HepG2 (cell line): Measurements from ENCODE around the gene ATP6V0A1. TPM values are rescaled to one million over a fixed set of nuclear protein-coding genes. Genes with fewer than 3 reads are reported as not detected.
A peak's percentile ranks its signal among the peaks of the same experiment; 100 is the strongest.

Experiments
- ATF3 ChIP-seq: sonication (generic); formaldehyde crosslinking; IDR thresholded peaks from 2 replicates; pipeline ENCODE4 v1.4.0; 2020; ENCODE audit warnings: missing genetic modification reagents
- CBX1 ChIP-seq: IDR thresholded peaks from one replicate; pipeline ENCODE4 v1.6.1; 2016; ENCODE audit warnings: antibody characterized with exemption, low read depth
- CBX5 ChIP-seq: sonication (generic); formaldehyde crosslinking; IDR thresholded peaks from 2 replicates; pipeline ENCODE4 v1.4.0; 2020; ENCODE audit warnings: missing genetic modification reagents, borderline replicate concordance
- GZF1 ChIP-seq: sonication (generic); formaldehyde crosslinking; IDR thresholded peaks from 2 replicates; pipeline ENCODE4 v1.5.1; 2020; ENCODE audit warnings: mild to moderate bottlenecking, missing genetic modification reagents
- MBD4 ChIP-seq: IDR thresholded peaks from 2 replicates; pipeline ENCODE4 v1.6.1; 2012; ENCODE audit warnings: low read length, inconsistent platforms, borderline replicate concordance
- MTA1 ChIP-seq: sonication (generic); formaldehyde crosslinking; IDR thresholded peaks from 2 replicates; pipeline ENCODE4 v1.4.0; 2020; ENCODE audit warnings: missing genetic modification reagents, mild to moderate bottlenecking, borderline replicate concordance
- NAIF1 ChIP-seq: sonication (generic); formaldehyde crosslinking; IDR thresholded peaks from 2 replicates; pipeline ENCODE4 v1.5.0; 2020; ENCODE audit warnings: mild to moderate bottlenecking, missing genetic modification reagents, borderline replicate concordance
- NFATC3 ChIP-seq: sonication (generic); formaldehyde crosslinking; IDR thresholded peaks from 2 replicates; pipeline ENCODE4 v1.5.1; 2020; ENCODE audit warnings: mild to moderate bottlenecking, missing genetic modification reagents
- UBTF ChIP-seq: sonication (generic); formaldehyde crosslinking; IDR thresholded peaks from 2 replicates; pipeline ENCODE4 v1.4.0; 2020; ENCODE audit warnings: mild to moderate bottlenecking, missing genetic modification reagents
- ZC3H13 ChIP-seq: sonication (generic); formaldehyde crosslinking; IDR thresholded peaks from 2 replicates; pipeline ENCODE4 v1.8.1; 2023; ENCODE audit warnings: mild to moderate bottlenecking, missing genetic modification reagents, moderate library complexity
- ZNF572 ChIP-seq: sonication (generic); formaldehyde crosslinking; IDR thresholded peaks from 2 replicates; pipeline ENCODE4 v1.5.1; 2020; ENCODE audit warnings: mild to moderate bottlenecking, missing genetic modification reagents
- ZNF598 ChIP-seq: sonication (generic); formaldehyde crosslinking; IDR thresholded peaks from 2 replicates; pipeline ENCODE4 v1.5.1; 2020; ENCODE audit warnings: mild to moderate bottlenecking, missing genetic modification reagents, borderline replicate concordance
- ZNF792 ChIP-seq: IDR thresholded peaks from 2 replicates; pipeline ENCODE4 v1.6.1; 2016
- ZNF816 ChIP-seq: sonication (generic); formaldehyde crosslinking; IDR thresholded peaks from 2 replicates; pipeline ENCODE4 v1.8.0; 2022; ENCODE audit warnings: missing genetic modification reagents, mild to moderate bottlenecking, borderline replicate concordance
- polyA plus RNA-seq, 8 experiments: library from polyadenylated mRNA; depleted of rRNA in 3 of 8; stranded (reverse) in 7 of 8; unstranded in 1 of 8; fragments of >200 nt; fragmentation: Illumina TruSeq in 4 of 8; extraction: Trizol in 4 of 8; gene quantifications; 2 replicates each; pipeline versions ENCODE4 v1.2.1 to v1.2.3, GENCODE V29; 2011 to 2016; ENCODE audit warnings: low read depth in 4 of 8, missing spikeins in 1 of 8, mixed read lengths in 1 of 8; ENCODE audit not compliant: insufficient read depth in 1 of 8
- total RNA-seq, 5 experiments: library from RNA; depleted of rRNA; stranded (reverse); fragments of >200 nt; fragmentation: Illumina TruSeq; extraction: Trizol; gene quantifications; 2 replicates each; pipeline ENCODE4 v1.2.3, GENCODE V29; 2016; ENCODE audit warnings: low read depth in 1 of 5
- TF ChIP-seq, protein P1 (sequence below): sonication (generic); formaldehyde crosslinking; IDR thresholded peaks from 2 replicates; pipeline ENCODE4 v1.9.0; 2021; ENCODE audit warnings: missing genetic modification reagents, borderline replicate concordance
- TF ChIP-seq, protein P2 (sequence below): sonication (generic); formaldehyde crosslinking; IDR thresholded peaks from 2 replicates; pipeline ENCODE4 v1.4.0; 2020; ENCODE audit warnings: mild to moderate bottlenecking, missing genetic modification reagents, borderline replicate concordance

Gene ATP6V0A1
- total and polyA plus RNA-seq, 2 of the 13 experiments (the other 11 are each of a cell fraction or from before 2014, with no cell fraction given): 27.9 to 54.1 TPM

GRCh38 chr17:42536372-42537155, 77.9 kb downstream of the ATP6V0A1 start (continued):
- peak; percentile 97 for TF ChIP-seq UBTF (CRISPR knock-in tag)
- TF ChIP-seq ATF3 (CRISPR knock-in tag): no peak; the same call in 1 of the 2 replicates
- peak; percentile 62; the same call in 1 of the 2 replicates for TF ChIP-seq ZNF572
- peak; percentile 76 for TF ChIP-seq ZNF792 (CRISPR knock-in tag)
- peak; percentile 60 for TF ChIP-seq CBX1
- peak; percentile 96 for TF ChIP-seq CBX5
- 0 out of 2 replicates have a peak, but pooled peaks have one; percentile 7 for TF ChIP-seq GZF1 (CRISPR knock-in tag)
- TF ChIP-seq, protein P1, sequence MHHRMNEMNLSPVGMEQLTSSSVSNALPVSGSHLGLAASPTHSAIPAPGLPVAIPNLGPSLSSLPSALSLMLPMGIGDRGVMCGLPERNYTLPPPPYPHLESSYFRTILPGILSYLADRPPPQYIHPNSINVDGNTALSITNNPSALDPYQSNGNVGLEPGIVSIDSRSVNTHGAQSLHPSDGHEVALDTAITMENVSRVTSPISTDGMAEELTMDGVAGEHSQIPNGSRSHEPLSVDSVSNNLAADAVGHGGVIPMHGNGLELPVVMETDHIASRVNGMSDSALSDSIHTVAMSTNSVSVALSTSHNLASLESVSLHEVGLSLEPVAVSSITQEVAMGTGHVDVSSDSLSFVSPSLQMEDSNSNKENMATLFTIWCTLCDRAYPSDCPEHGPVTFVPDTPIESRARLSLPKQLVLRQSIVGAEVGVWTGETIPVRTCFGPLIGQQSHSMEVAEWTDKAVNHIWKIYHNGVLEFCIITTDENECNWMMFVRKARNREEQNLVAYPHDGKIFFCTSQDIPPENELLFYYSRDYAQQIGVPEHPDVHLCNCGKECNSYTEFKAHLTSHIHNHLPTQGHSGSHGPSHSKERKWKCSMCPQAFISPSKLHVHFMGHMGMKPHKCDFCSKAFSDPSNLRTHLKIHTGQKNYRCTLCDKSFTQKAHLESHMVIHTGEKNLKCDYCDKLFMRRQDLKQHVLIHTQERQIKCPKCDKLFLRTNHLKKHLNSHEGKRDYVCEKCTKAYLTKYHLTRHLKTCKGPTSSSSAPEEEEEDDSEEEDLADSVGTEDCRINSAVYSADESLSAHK: no peak; the same call in 1 of the 2 replicates
- no peak for TF ChIP-seq MBD4
- TF ChIP-seq NFATC3 (CRISPR knock-in tag): 0 out of 2 replicates have a peak, but pooled peaks have one; percentile 11
- peak; percentile 89; the same call in 1 of the 2 replicates for TF ChIP-seq ZNF598 (CRISPR knock-in tag)
- TF ChIP-seq MTA1 (CRISPR knock-in tag): peak; percentile 4; the same call in 1 of the 2 replicates
- TF ChIP-seq NAIF1 (CRISPR knock-in tag): no peak
- TF ChIP-seq, protein P2, sequence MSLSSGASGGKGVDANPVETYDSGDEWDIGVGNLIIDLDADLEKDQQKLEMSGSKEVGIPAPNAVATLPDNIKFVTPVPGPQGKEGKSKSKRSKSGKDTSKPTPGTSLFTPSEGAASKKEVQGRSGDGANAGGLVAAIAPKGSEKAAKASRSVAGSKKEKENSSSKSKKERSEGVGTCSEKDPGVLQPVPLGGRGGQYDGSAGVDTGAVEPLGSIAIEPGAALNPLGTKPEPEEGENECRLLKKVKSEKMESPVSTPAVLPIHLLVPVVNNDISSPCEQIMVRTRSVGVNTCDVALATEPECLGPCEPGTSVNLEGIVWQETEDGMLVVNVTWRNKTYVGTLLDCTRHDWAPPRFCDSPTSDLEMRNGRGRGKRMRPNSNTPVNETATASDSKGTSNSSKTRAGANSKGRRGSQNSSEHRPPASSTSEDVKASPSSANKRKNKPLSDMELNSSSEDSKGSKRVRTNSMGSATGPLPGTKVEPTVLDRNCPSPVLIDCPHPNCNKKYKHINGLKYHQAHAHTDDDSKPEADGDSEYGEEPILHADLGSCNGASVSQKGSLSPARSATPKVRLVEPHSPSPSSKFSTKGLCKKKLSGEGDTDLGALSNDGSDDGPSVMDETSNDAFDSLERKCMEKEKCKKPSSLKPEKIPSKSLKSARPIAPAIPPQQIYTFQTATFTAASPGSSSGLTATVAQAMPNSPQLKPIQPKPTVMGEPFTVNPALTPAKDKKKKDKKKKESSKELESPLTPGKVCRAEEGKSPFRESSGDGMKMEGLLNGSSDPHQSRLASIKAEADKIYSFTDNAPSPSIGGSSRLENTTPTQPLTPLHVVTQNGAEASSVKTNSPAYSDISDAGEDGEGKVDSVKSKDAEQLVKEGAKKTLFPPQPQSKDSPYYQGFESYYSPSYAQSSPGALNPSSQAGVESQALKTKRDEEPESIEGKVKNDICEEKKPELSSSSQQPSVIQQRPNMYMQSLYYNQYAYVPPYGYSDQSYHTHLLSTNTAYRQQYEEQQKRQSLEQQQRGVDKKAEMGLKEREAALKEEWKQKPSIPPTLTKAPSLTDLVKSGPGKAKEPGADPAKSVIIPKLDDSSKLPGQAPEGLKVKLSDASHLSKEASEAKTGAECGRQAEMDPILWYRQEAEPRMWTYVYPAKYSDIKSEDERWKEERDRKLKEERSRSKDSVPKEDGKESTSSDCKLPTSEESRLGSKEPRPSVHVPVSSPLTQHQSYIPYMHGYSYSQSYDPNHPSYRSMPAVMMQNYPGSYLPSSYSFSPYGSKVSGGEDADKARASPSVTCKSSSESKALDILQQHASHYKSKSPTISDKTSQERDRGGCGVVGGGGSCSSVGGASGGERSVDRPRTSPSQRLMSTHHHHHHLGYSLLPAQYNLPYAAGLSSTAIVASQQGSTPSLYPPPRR (CRISPR knock-in tag): peak; percentile 55; the same call in 1 of the 2 replicates
- TF ChIP-seq ZC3H13 (CRISPR knock-in tag): no peak; the same call in 1 of the 2 replicates
- TF ChIP-seq ZNF816 (CRISPR knock-in tag): no peak; the same call in 1 of the 2 replicates
